K562 (cell line): ENCODE measurements around the gene SLITRK6. TPM values are rescaled to one million over a fixed set of nuclear protein-coding genes. Genes with fewer than 3 reads are reported as not detected.

ENCODE experiments used
- ATAC-seq: fragments of 200-7000 bp; cut with Tn5 transposase; 3 replicates; pipeline ENCODE4 v1.9.1; 2020; ENCODE audit warnings: moderate library complexity
- BruUV-seq: library from RNA; stranded (reverse); fragments of 400-500 nt; replicated peaks from 2 replicates; lab custom pipeline; 2021; lab: Mats Ljungman, UMichigan
- CTCF ChIA-PET: fragments of 300-600 bp; formaldehyde crosslinking; extraction: SDS; loops from one replicate; lab custom pipeline; 2021; ENCODE audit warnings: low intra/inter-chr PET ratio; lab: Yijun Ruan, JAX
- POLR2A ChIA-PET: fragments of 300-600, 350-650 bp; sonication (Branson Sonifier 250); formaldehyde crosslinking; extraction: SDS; loops from one replicate; lab custom pipeline; 2021; ENCODE audit warnings: antibody characterized with exemption, inconsistent platforms; lab: Yijun Ruan, JAX
- DNase-seq, 4 experiments: peaks; one replicate each; pipeline versions ENCODE4 v3.0.0 to v3.0.0-alpha.2; 2011 to 2018; ENCODE audit warnings: low spot score in 3 of 4, mixed read lengths in 3 of 4; ENCODE audit errors: extremely low read depth in 1 of 4
- FAIRE-seq: peaks from 2 replicates; lab custom pipeline; 2011; peaks lifted over from hg19 to GRCh38; lab: Jason Lieb, UNC
- H2AFZ ChIP-seq: 2 replicates; pipeline ENCODE4 v1.6.0; 2011; ENCODE audit warnings: low read depth, low read length, control low read depth, inconsistent platforms
- H3K27ac ChIP-seq: fragments of 200-600 bp; 3 replicates; pipeline ENCODE4 v1.8.0; 2011; ENCODE audit warnings: low read depth, mild to moderate bottlenecking, control low read depth, inconsistent platforms, low read length, moderate library complexity, mixed read lengths; ENCODE audit errors: extremely low read depth
- H3K27me3 ChIP-seq, 2 experiments: fragments of 300-600 bp in 1 of 2; 2 replicates in 1 of 2; 3 replicates in 1 of 2; pipeline versions ENCODE4 v1.6.0 to v1.8.0; 2011; ENCODE audit warnings: inconsistent platforms in 2 of 2, low read length in 2 of 2, mild to moderate bottlenecking in 1 of 2, mixed read lengths in 1 of 2, moderate library complexity in 1 of 2; ENCODE audit not compliant: control insufficient read depth in 2 of 2, insufficient read depth in 2 of 2
- H3K36me3 ChIP-seq: fragments of 300-600 bp; 3 replicates; pipeline ENCODE4 v1.8.0; 2011; ENCODE audit warnings: mild to moderate bottlenecking, low read length, inconsistent platforms; ENCODE audit not compliant: control insufficient read depth, insufficient read depth
- H3K4me1 ChIP-seq, 2 experiments: fragments of 200-600 bp in 1 of 2; replicated peaks in 1 of 2; 2 replicates in 1 of 2; 3 replicates in 1 of 2; pipeline versions ENCODE4 v1.5.1 to v1.8.0; 2011; ENCODE audit warnings: inconsistent platforms in 2 of 2, low read length in 2 of 2, mild to moderate bottlenecking in 1 of 2, mixed read lengths in 1 of 2, moderate library complexity in 1 of 2; ENCODE audit not compliant: control insufficient read depth in 2 of 2, insufficient read depth in 2 of 2
- H3K4me2 ChIP-seq: 2 replicates; pipeline ENCODE4 v1.6.1; 2011; ENCODE audit warnings: low read length, control low read depth, inconsistent platforms, mixed read lengths; ENCODE audit not compliant: insufficient read depth
- H3K4me3 ChIP-seq: fragments of 200-600 bp; sonication (generic), shearing (Covaris generic); 2 replicates; pipeline ENCODE4 v1.5.1; 2016; ENCODE audit warnings: control low read depth, inconsistent platforms
- H3K79me2 ChIP-seq: fragments of 200-600 bp; 3 replicates; pipeline ENCODE4 v1.8.0; 2011; ENCODE audit warnings: low read length, inconsistent platforms; ENCODE audit not compliant: control insufficient read depth, insufficient read depth
- H3K9ac ChIP-seq, 2 experiments: 2 replicates each; pipeline versions ENCODE4 v1.6.0 to v1.6.1; 2011; ENCODE audit warnings: low read depth in 2 of 2, low read length in 2 of 2, control low read depth in 1 of 2, inconsistent platforms in 1 of 2, mild to moderate bottlenecking in 1 of 2, mixed read lengths in 1 of 2; ENCODE audit not compliant: insufficient read depth in 1 of 2
- H3K9me1 ChIP-seq: one replicate; pipeline ENCODE4 v1.6.0; 2011; ENCODE audit warnings: inconsistent platforms, mild to moderate bottlenecking, low read length, moderate library complexity; ENCODE audit not compliant: control insufficient read depth, insufficient read depth
- H3K9me3 ChIP-seq: replicated peaks from 2 replicates; pipeline ENCODE4 v1.5.1; 2011; ENCODE audit warnings: low read depth, low read length, inconsistent platforms; ENCODE audit not compliant: control insufficient read depth, insufficient read depth
- H4K20me1 ChIP-seq: replicated peaks from 2 replicates; pipeline ENCODE4 v1.6.1; 2011; ENCODE audit warnings: low read length, inconsistent platforms, mixed read lengths; ENCODE audit not compliant: control insufficient read depth, insufficient read depth
- BHLHE40 ChIP-seq: IDR thresholded peaks from 2 replicates; pipeline ENCODE4 v1.6.1; 2011; ENCODE audit warnings: low read length, improper control_type of control experiment
- NFIC ChIP-seq: fragments of 450-650 bp; IDR thresholded peaks from 2 replicates; pipeline ENCODE4 v1.6.1; 2017; ENCODE audit warnings: mild to moderate bottlenecking, inconsistent platforms
- PRPF4 ChIP-seq: fragments of 200-400 bp; formaldehyde crosslinking; IDR thresholded peaks from one replicate; pipeline ENCODE4 v1.6.1; 2017; ENCODE audit warnings: low read length, low read depth, mild to moderate bottlenecking; ENCODE audit not compliant: insufficient read depth, poor library complexity, severe bottlenecking
- PTTG1 ChIP-seq: fragments of 450-650 bp; IDR thresholded peaks from 2 replicates; pipeline ENCODE4 v1.6.1; 2016; ENCODE audit warnings: low read depth, mild to moderate bottlenecking, missing genetic modification characterization, missing compliant biosample characterization
- SAFB2 ChIP-seq: fragments of 200-400 bp; formaldehyde crosslinking; IDR thresholded peaks from 2 replicates; pipeline ENCODE4 v1.6.1; 2018; ENCODE audit warnings: borderline replicate concordance, low read length, low read depth, moderate library complexity; ENCODE audit not compliant: severe bottlenecking
- SRF ChIP-seq, 2 experiments: fragments of 250-450, 450-650 bp in 1 of 2; sonication (Bioruptor Pico) in 1 of 2; sonication (generic) in 1 of 2; formaldehyde crosslinking; IDR thresholded peaks; 2 replicates each; pipeline versions ENCODE4 v1.5.0 to v1.5.1; 2020 to 2022; ENCODE audit warnings: mild to moderate bottlenecking in 1 of 2, missing genetic modification reagents in 1 of 2
- ZNF589 ChIP-seq: fragments of 200-800 bp; sonication (Bioruptor generic); IDR thresholded peaks from 2 replicates; pipeline ENCODE4 v1.6.1; 2016; ENCODE audit warnings: low read depth, missing genetic modification characterization, missing compliant biosample characterization
- WGBS: fragments of 100-300 bp; shearing (Covaris generic); methylation state at CpG from one replicate; pipeline ENCODE4 v1.1.6; 2016; ENCODE audit warnings: low coverage, mixed read lengths; ENCODE audit not compliant: insufficient coverage; ENCODE audit errors: missing lambda C conversion rate; 5-methylcytosine and 5-hydroxymethylcytosine counted together
- in situ Hi-C: fragments of 300-500 bp; cut with MboI; formaldehyde crosslinking; loops from 4 replicates; pipeline ENCODE4 v1.15.0; 2018; ENCODE audit warnings: inconsistent platforms, mixed read lengths
- intact Hi-C: fragments of 100-400 bp; cut with micrococcal nuclease; formaldehyde crosslinking; loops from 2 replicates; pipeline ENCODE4 v1.14.2; 2022
- polyA plus RNA-seq, 8 experiments: library from polyadenylated mRNA; depleted of rRNA in 4 of 8; stranded (reverse) in 5 of 8; unstranded in 3 of 8; fragments of >200 nt; fragmentation: Nextera tagmentation in 2 of 8; fragmentation: Illumina TruSeq in 1 of 8; extraction: Ambion mirVana in 2 of 8; extraction: Trizol in 1 of 8; gene quantifications; 2 replicates each; pipeline versions ENCODE4 v1.2.1 to v1.2.3, GENCODE V29; 2011 to 2014; ENCODE audit warnings: inconsistent platforms in 1 of 8, missing spikeins in 1 of 8
- total RNA-seq, 7 experiments: library from RNA; depleted of rRNA in 6 of 7; stranded (reverse); fragments of >200 nt in 6 of 7; fragmentation: Illumina TruSeq in 2 of 7; extraction: Trizol in 2 of 7; gene quantifications; 2 replicates each; pipeline versions ENCODE4 v1.2.1 to v1.2.3, GENCODE V29; 2011 to 2021; ENCODE audit warnings: low replicate concordance in 1 of 7
- TF ChIP-seq, protein P1 (sequence below): fragments of 450-650 bp; IDR thresholded peaks from 2 replicates; pipeline ENCODE4 v1.6.1; 2016; ENCODE audit warnings: mild to moderate bottlenecking, moderate library complexity
- TF ChIP-seq, protein P2 (sequence below): fragments of 250-450 bp; sonication (Bioruptor Pico); IDR thresholded peaks from 2 replicates; pipeline ENCODE4 v1.9.0; 2021; ENCODE audit warnings: mild to moderate bottlenecking, inconsistent platforms

The SLITRK6 gene
- total and polyA plus RNA-seq, 9 of the 15 experiments (the other 6 are each of a cell fraction or from before 2014, with no cell fraction given): 0.01 to 0.04 TPM; not detected in 7

DNA sequence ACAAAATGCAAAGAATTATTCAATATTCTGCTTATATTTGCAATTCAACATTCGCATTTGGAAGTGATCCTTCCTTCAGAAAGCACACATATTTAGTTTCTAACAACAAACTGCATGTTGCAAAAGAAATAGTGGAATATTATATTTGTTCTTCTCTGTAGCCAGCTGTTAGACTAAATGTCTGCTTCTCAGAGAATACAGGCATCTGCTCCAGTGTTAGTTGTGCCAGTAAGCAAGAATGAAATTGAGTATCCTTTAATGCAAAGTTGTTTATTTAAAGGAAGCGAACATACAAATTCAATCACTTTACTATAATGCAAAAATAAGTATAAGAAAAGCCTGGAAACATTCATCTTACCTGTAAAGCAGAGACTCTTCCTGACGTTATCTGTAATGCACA is 663 bp downstream of the SLITRK6 start:
- no peak for DNase-seq
- POLR2A ChIA-PET: no interaction called here
- no peak for FAIRE-seq
- TF ChIP-seq PTTG1 (tag): no peak
- TF ChIP-seq, protein P1, sequence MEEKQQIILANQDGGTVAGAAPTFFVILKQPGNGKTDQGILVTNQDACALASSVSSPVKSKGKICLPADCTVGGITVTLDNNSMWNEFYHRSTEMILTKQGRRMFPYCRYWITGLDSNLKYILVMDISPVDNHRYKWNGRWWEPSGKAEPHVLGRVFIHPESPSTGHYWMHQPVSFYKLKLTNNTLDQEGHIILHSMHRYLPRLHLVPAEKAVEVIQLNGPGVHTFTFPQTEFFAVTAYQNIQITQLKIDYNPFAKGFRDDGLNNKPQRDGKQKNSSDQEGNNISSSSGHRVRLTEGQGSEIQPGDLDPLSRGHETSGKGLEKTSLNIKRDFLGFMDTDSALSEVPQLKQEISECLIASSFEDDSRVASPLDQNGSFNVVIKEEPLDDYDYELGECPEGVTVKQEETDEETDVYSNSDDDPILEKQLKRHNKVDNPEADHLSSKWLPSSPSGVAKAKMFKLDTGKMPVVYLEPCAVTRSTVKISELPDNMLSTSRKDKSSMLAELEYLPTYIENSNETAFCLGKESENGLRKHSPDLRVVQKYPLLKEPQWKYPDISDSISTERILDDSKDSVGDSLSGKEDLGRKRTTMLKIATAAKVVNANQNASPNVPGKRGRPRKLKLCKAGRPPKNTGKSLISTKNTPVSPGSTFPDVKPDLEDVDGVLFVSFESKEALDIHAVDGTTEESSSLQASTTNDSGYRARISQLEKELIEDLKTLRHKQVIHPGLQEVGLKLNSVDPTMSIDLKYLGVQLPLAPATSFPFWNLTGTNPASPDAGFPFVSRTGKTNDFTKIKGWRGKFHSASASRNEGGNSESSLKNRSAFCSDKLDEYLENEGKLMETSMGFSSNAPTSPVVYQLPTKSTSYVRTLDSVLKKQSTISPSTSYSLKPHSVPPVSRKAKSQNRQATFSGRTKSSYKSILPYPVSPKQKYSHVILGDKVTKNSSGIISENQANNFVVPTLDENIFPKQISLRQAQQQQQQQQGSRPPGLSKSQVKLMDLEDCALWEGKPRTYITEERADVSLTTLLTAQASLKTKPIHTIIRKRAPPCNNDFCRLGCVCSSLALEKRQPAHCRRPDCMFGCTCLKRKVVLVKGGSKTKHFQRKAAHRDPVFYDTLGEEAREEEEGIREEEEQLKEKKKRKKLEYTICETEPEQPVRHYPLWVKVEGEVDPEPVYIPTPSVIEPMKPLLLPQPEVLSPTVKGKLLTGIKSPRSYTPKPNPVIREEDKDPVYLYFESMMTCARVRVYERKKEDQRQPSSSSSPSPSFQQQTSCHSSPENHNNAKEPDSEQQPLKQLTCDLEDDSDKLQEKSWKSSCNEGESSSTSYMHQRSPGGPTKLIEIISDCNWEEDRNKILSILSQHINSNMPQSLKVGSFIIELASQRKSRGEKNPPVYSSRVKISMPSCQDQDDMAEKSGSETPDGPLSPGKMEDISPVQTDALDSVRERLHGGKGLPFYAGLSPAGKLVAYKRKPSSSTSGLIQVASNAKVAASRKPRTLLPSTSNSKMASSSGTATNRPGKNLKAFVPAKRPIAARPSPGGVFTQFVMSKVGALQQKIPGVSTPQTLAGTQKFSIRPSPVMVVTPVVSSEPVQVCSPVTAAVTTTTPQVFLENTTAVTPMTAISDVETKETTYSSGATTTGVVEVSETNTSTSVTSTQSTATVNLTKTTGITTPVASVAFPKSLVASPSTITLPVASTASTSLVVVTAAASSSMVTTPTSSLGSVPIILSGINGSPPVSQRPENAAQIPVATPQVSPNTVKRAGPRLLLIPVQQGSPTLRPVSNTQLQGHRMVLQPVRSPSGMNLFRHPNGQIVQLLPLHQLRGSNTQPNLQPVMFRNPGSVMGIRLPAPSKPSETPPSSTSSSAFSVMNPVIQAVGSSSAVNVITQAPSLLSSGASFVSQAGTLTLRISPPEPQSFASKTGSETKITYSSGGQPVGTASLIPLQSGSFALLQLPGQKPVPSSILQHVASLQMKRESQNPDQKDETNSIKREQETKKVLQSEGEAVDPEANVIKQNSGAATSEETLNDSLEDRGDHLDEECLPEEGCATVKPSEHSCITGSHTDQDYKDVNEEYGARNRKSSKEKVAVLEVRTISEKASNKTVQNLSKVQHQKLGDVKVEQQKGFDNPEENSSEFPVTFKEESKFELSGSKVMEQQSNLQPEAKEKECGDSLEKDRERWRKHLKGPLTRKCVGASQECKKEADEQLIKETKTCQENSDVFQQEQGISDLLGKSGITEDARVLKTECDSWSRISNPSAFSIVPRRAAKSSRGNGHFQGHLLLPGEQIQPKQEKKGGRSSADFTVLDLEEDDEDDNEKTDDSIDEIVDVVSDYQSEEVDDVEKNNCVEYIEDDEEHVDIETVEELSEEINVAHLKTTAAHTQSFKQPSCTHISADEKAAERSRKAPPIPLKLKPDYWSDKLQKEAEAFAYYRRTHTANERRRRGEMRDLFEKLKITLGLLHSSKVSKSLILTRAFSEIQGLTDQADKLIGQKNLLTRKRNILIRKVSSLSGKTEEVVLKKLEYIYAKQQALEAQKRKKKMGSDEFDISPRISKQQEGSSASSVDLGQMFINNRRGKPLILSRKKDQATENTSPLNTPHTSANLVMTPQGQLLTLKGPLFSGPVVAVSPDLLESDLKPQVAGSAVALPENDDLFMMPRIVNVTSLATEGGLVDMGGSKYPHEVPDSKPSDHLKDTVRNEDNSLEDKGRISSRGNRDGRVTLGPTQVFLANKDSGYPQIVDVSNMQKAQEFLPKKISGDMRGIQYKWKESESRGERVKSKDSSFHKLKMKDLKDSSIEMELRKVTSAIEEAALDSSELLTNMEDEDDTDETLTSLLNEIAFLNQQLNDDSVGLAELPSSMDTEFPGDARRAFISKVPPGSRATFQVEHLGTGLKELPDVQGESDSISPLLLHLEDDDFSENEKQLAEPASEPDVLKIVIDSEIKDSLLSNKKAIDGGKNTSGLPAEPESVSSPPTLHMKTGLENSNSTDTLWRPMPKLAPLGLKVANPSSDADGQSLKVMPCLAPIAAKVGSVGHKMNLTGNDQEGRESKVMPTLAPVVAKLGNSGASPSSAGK: no peak
- TF ChIP-seq NFIC: no peak
- TF ChIP-seq PRPF4: no peak
- TF ChIP-seq ZNF589 (CRISPR knock-in tag): no peak
- no peak for TF ChIP-seq BHLHE40
- no peak for TF ChIP-seq SAFB2
- TF ChIP-seq, protein P2, sequence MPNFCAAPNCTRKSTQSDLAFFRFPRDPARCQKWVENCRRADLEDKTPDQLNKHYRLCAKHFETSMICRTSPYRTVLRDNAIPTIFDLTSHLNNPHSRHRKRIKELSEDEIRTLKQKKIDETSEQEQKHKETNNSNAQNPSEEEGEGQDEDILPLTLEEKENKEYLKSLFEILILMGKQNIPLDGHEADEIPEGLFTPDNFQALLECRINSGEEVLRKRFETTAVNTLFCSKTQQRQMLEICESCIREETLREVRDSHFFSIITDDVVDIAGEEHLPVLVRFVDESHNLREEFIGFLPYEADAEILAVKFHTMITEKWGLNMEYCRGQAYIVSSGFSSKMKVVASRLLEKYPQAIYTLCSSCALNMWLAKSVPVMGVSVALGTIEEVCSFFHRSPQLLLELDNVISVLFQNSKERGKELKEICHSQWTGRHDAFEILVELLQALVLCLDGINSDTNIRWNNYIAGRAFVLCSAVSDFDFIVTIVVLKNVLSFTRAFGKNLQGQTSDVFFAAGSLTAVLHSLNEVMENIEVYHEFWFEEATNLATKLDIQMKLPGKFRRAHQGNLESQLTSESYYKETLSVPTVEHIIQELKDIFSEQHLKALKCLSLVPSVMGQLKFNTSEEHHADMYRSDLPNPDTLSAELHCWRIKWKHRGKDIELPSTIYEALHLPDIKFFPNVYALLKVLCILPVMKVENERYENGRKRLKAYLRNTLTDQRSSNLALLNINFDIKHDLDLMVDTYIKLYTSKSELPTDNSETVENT (CRISPR knock-in tag): no peak
- no peak for TF ChIP-seq SRF (CRISPR knock-in tag; IDR thresholded peaks at IDR 0.05)

More for the DNA sequence above, 663 bp downstream of the SLITRK6 start:
- Histone ChIP-seq H3K27me3 (no peaks in the 10 kb centered on the region), H2AFZ (no peak overlapping the region), H3K9me3 (no peaks in the 10 kb centered on the region), H3K9me1 (no peaks in the 10 kb centered on the region), H3K79me2 (no peaks in the 10 kb centered on the region), H3K4me3 (no peak overlapping the region), H3K4me1 (no peaks in the 10 kb centered on the region), H3K9ac (no peak overlapping the region), H3K36me3 (no peaks in the 10 kb centered on the region), H3K4me2 (no peak overlapping the region), H3K27ac (no peak overlapping the region), H4K20me1 (no peaks in the 10 kb centered on the region)
- CTCF ChIA-PET: no interaction called here
- ATAC-seq: no peak
- WGBS: 0% methylated on average over 3 of the region's 3 CpGs
- in situ Hi-C loops: no loop called here
- BruUV-seq: no TSS peak
- intact Hi-C loops: no loop called here
